Measurements from ENCODE around the gene USO1. TPM values are rescaled to one million over a fixed set of nuclear protein-coding genes. Genes with fewer than 3 reads are reported as not detected.
"Not testable (repeated sequence)": the region's sequence is repeated elsewhere in the genome, so short reads cannot be mapped to it uniquely, and the experiment has no call there.

The USO1 gene
- polyA plus RNA-seq, 3 donors = 74.2 to 86.3 (median 74.9) TPM

GRCh38 chr4:75742451-75742850 lies 18.1 kb downstream of the USO1 start:
- DNase-seq = no peak

- no peak for DNase-seq
These were observed 20.8 kb downstream of the USO1 start for GRCh38 chr4:75745161-75745560.

- DNase-seq = no peak
These were observed 21.4 kb downstream of the USO1 start for GRCh38 chr4:75745721-75746199.

GRCh38 chr4:75752637-75753036 lies 28.3 kb downstream of the USO1 start:
- no peak for DNase-seq

GRCh38 chr4:75769036-75769435 lies 44.7 kb downstream of the USO1 start:
- DNase-seq = no peak

GRCh38 chr4:75771607-75772006 lies 47.2 kb downstream of the USO1 start:
- DNase-seq = no peak

GRCh38 chr4:75777589-75777988 lies 53.2 kb downstream of the USO1 start:
- DNase-seq = no peak

- no peak for DNase-seq
These were observed 54.9 kb downstream of the USO1 start for GRCh38 chr4:75779105-75779757.

- DNase-seq = no peak
These were observed 56.9 kb downstream of the USO1 start for GRCh38 chr4:75781305-75781704.

GRCh38 chr4:75786526-75786925 lies 62.1 kb downstream of the USO1 start:
- no peak for DNase-seq

GRCh38 chr4:75786938-75787337 lies 62.6 kb downstream of the USO1 start:
- no peak for DNase-seq

GRCh38 chr4:75790024-75790423 lies 65.6 kb downstream of the USO1 start:
- DNase-seq = no peak

GRCh38 chr4:75800972-75801371 lies 76.6 kb downstream of the USO1 start:
- no peak for DNase-seq

- DNase-seq = not testable (repeated sequence)
These were observed 81.7 kb downstream of the USO1 start for GRCh38 chr4:75806035-75806434.

GRCh38 chr4:75817901-75818300 lies 93.5 kb downstream of the USO1 start:
- DNase-seq = no peak

GRCh38 chr4:75819121-75819520 lies 94.7 kb downstream of the USO1 start:
- no peak for DNase-seq

- no peak for DNase-seq
These were observed 95.8 kb downstream of the USO1 start for GRCh38 chr4:75820197-75820596.

- DNase-seq = no peak
These were observed 96.3 kb downstream of the USO1 start for GRCh38 chr4:75820676-75821075.

GRCh38 chr4:75821216-75821615 lies 96.8 kb downstream of the USO1 start:
- no peak for DNase-seq

GRCh38 chr4:75821966-75822365 lies 97.6 kb downstream of the USO1 start:
- DNase-seq = no peak

GRCh38 chr4:75822416-75822815 lies 98.0 kb downstream of the USO1 start:
- DNase-seq = no peak

- no peak for DNase-seq
These were observed 99.4 kb downstream of the USO1 start for GRCh38 chr4:75823812-75824211.

- DNase-seq = no peak
These were observed 106.5 kb downstream of the USO1 start for GRCh38 chr4:75830906-75831305.

- no peak for DNase-seq
These were observed 107.6 kb downstream of the USO1 start for GRCh38 chr4:75831856-75832405.
